Occipital lobe (tissue), 2 donors: ENCODE measurements around the gene CCNE1. TPM values are rescaled to one million over a fixed set of nuclear protein-coding genes. Genes with fewer than 3 reads are reported as not detected.
A peak's percentile ranks its signal among the peaks of the same experiment; 100 is the strongest.
"Not testable (repeated sequence)": the region's sequence is repeated elsewhere in the genome, so short reads cannot be mapped to it uniquely, and the experiment has no call there.

Source experiments
- DNase-seq: peaks from one replicate; lab custom pipeline; 2025; lab: John Stamatoyannopoulos, UW
- total RNA-seq: library from RNA; depleted of rRNA; stranded (reverse); fragments of >200 nt; gene quantifications from one replicate; pipeline ENCODE4 v1.2.3, GENCODE V29; 2014

Gene CCNE1
- total RNA-seq, 1 donor from 2014 or later = 1.1 TPM

- DNase-seq = no peak
These were observed 1.9 kb downstream of the CCNE1 start for GRCh38 chr19:29813642-29814041.

- no peak for DNase-seq
These were observed 3.4 kb downstream of the CCNE1 start for GRCh38 chr19:29815231-29815630.

DNA sequence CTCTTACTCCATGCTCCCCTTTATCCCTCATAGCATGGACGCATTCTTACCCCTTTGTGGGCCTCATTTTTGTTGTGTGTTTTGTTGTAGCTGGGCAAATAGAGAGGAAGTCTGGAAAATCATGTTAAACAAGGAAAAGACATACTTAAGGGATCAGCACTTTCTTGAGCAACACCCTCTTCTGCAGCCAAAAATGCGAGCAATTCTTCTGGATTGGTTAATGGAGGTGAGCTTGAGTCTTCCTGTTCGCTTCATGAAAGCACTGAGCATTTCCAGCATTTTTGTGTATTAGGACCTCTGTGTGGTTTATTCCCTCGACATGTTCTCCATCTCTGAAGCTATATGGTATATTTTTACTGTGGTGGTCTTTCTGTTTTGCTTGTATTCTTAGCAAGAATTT is 5.5 kb downstream of the CCNE1 start:
- no peak for DNase-seq

- DNase-seq = no peak
These were observed 7.5 kb downstream of the CCNE1 start for GRCh38 chr19:29819300-29819699.

DNA sequence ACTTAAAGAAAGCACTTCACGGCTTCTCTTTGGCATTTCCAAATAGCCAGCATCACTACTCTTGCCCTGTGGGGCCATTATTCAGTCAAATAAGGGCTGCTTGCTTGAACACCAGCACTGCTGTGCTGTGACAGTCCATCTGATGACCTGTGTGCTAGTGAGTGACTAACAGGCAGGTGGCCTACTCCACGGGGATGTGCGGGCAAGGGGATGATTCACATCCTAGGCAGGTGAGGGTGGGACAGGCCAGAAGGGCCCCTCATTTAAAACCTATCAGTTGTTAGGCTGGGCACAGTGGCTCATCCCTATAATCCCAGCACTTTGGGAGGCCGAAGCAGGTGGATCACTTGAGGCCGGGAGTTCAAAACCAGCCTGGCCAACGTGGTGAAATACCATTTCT is 8.2 kb downstream of the CCNE1 start:
- no peak for DNase-seq

DNA sequence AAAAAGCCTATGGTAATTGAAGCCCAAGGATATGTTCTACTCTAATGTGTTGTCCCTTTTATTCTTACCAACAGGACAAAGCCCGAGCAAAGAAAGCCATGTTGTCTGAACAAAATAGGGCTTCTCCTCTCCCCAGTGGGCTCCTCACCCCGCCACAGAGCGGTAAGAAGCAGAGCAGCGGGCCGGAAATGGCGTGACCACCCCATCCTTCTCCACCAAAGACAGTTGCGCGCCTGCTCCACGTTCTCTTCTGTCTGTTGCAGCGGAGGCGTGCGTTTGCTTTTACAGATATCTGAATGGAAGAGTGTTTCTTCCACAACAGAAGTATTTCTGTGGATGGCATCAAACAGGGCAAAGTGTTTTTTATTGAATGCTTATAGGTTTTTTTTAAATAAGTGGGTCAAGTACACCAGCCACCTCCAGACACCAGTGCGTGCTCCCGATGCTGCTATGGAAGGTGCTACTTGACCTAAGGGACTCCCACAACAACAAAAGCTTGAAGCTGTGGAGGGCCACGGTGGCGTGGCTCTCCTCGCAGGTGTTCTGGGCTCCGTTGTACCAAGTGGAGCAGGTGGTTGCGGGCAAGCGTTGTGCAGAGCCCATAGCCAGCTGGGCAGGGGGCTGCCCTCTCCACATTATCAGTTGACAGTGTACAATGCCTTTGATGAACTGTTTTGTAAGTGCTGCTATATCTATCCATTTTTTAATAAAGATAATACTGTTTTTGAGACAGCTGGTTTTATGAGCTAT is 12.0 kb downstream of the CCNE1 start:
- no peak for DNase-seq

- not testable (repeated sequence) for DNase-seq
These were observed 13.5 kb downstream of the CCNE1 start for GRCh38 chr19:29825263-29825662.

- DNase-seq = no peak
These were observed 19.3 kb downstream of the CCNE1 start for GRCh38 chr19:29831041-29831548.

DNA sequence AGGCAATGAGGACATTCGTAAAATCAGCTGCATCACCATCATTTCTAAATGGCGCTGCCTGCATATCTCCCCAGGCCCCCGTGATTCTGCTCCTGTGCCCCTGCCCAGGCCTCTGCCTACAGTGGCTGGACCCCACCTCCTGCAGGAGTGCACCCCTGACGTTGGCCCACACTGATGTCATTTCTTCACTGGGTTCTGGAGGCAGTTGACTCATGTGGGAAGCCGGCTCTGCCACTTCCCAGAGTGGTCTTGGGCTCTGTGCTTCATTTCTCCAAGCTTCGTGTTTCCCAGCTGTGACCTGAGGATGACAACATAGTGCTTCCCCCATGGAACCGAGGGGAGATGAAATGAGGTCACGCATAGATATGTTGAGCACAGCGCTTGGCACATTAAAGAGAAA is 19.9 kb downstream of the CCNE1 start:
- DNase-seq = no peak

DNA sequence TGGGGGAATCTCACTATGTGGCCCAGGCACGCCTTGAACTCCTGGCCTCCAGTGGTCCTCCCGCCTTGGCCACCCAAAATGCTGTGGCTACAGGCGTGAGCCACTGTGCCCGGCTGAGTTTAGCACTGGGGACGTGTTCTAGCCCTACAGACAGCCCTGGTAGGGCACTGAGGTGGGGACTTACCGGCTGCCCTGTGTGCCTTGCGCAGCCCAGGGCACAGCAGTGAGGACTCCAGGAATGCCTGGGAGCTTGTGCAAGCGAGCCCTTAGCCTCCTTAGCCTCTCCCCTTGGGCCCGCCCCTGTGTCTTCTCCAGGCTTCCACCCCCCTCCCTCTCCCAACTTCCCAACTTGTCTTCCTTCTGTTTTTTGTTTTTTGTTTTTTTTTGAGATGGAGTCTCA is 21.0 kb downstream of the CCNE1 start:
- no peak for DNase-seq

GRCh38 chr19:29833614-29834261 is 21.9 kb downstream of the CCNE1 start:
- DNase-seq = no peak

DNA sequence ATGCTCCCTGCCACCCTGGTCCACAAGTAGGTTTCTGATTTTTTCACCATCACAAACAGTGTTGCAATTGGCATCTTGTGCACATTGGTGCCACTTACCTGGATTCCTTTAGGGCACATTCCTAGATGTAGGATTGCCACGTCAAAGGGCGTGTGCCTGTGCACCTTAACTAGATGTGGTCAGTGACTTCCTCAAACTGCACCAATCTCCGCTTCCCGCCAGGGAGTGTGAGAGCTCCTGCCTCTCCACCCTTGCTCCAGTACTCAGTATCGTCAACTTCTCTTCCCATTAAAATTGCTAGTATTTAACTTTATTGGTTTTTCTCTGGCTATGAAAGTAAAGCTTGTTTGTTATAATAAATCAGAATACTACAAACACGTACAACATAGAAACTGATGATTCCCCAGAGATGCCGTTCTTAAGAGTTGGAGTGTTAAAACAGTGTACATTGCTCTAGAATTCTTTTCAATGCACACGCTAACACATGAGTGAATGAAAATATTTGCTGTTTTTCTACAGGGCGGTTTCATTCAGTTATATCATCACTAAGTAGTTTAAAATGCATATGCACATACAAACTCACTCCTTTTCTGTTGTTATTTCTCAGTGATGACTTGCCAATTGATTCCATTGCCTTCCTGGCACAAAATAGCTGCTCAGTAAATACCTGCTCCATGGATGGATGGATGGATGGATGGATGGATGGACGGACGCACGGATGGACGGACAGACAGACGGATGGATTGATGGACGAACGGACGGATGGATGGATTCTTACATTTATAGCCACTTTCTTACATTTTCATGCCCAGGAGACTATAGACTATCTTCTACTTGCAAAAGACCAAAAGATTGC is 23.4 kb downstream of the CCNE1 start:
- DNase-seq = no peak

DNA sequence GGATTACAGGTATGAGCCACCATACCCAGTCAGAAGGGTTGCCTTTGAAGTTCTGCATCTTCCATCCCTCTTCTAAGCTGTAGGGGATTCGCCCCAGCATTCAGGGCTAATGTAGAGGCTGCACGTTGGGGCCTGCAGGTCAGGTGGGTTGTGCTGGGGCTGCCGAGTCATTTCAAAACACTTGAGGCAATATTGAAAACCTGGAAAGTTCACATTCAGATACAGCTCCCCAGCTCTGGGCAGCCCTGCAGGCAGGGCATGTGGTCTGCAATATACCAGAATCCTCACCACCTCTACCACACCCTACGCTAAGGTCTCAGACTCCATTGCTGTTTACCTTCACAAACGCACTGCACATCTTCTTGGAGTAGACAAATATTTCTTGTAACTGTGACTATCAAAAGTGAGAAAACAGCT is 24.6 kb downstream of the CCNE1 start:
- DNase-seq = no peak

GRCh38 chr19:29837448-29837981 is 25.7 kb downstream of the CCNE1 start:
- no peak for DNase-seq

GRCh38 chr19:29837996-29838395 is 26.2 kb downstream of the CCNE1 start:
- no peak for DNase-seq

- DNase-seq = no peak
These were observed 28.5 kb downstream of the CCNE1 start for GRCh38 chr19:29840066-29840950.

DNA sequence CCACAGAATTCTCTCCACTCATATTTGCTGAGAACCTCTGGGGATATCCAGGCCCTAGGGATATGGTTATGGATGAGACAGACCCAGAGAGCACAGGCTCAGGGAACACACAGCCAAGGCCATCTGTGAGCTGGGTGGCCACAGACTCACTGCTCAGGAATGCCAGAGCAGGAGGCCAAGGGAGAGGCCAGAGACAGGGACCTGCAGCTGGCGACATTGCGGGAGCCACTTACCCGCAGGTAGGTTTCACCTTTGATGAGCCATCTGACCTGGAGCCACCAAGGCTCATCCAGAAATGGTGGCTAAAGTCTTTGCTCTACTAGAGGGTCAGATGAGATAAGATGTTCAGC is 29.4 kb downstream of the CCNE1 start:
- DNase-seq = no peak

- DNase-seq = peak; percentile 48
These were observed 30.0 kb downstream of the CCNE1 start for GRCh38 chr19:29841559-29842367.

DNA sequence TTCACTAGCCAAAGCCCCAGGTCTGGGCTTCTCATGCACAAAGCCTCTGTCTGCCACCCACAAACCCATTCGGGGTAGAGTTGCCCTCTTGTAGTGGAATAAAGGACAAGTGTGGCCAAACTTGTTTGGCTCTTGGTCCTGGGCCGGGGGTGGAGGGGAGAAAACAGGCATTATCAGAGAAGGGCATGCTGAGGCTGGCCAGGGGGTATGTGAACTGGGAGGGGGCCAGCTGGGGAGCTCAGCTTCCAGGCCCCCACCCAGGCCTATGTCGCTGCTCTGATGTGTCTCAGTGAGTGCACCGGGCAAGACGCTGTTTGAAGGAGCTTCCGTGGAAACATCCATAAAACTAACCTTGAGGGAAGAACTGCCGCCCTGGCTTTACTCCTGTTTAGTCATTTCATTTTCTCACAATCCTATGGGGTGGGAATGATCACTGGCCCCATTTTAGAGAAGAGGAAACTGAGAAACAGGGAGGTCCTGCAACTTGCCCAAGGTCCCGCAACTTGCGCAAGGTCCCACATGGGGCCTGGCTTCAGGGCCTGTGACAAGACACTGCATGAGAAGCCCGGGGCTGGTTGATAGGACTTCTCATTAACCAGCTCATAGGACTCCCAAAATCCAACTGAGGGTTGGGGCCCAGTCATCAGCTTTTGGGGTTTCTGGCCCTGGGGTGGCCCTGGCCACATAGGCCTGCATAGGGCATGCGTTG is 30.8 kb downstream of the CCNE1 start:
- DNase-seq = no peak
